GM23248 (cell line): ENCODE data around the gene CLTRN. TPM values are rescaled to one million over a fixed set of nuclear protein-coding genes. Genes with fewer than 3 reads are reported as not detected.

Experiments
- DNase-seq: peaks from one replicate; pipeline ENCODE4 v3.0.0-alpha.2; 2015
- H2AFZ ChIP-seq: fragments of 200-600 bp; sonication (generic); 2 replicates; pipeline ENCODE4 v1.6.1; 2016; ENCODE audit warnings: antibody characterized with exemption
- H3F3A ChIP-seq: fragments of 200-600 bp; sonication (generic); 2 replicates; pipeline ENCODE4 v1.6.1; 2016; ENCODE audit warnings: mild to moderate bottlenecking, antibody characterized with exemption, mixed run types; ENCODE audit not compliant: insufficient read depth
- H3K27ac ChIP-seq: fragments of 200-600 bp; sonication (generic); 2 replicates; pipeline ENCODE4 v1.5.1; 2016; ENCODE audit warnings: mild to moderate bottlenecking
- H3K27me3 ChIP-seq: fragments of 200-600 bp; sonication (generic); replicated peaks from 2 replicates; pipeline ENCODE4 v1.6.1; 2016; ENCODE audit warnings: mild to moderate bottlenecking; ENCODE audit not compliant: insufficient read depth
- H3K36me3 ChIP-seq: fragments of 200-600 bp; sonication (generic); 2 replicates; pipeline ENCODE4 v1.6.1; 2016; ENCODE audit warnings: low read depth, mild to moderate bottlenecking
- H3K4me1 ChIP-seq: fragments of 200-600 bp; sonication (generic); 2 replicates; pipeline ENCODE4 v1.6.1; 2016; ENCODE audit warnings: mild to moderate bottlenecking; ENCODE audit not compliant: insufficient read depth
- H3K4me2 ChIP-seq: fragments of 200-600 bp; sonication (generic); one replicate; pipeline ENCODE4 v1.6.1; 2016; ENCODE audit warnings: mild to moderate bottlenecking; ENCODE audit not compliant: unreplicated experiment
- H3K4me3 ChIP-seq: fragments of 200-600 bp; sonication (generic); 2 replicates; pipeline ENCODE4 v1.5.1; 2016; ENCODE audit warnings: mild to moderate bottlenecking
- H3K79me2 ChIP-seq: fragments of 200-600 bp; sonication (generic); 2 replicates; pipeline ENCODE4 v1.6.1; 2016; ENCODE audit warnings: mild to moderate bottlenecking; ENCODE audit not compliant: insufficient read depth
- H3K9ac ChIP-seq: fragments of 200-600 bp; sonication (generic); 2 replicates; pipeline ENCODE4 v1.6.1; 2016; ENCODE audit warnings: mild to moderate bottlenecking
- H3K9me2 ChIP-seq: fragments of 200-600 bp; sonication (generic); 2 replicates; pipeline ENCODE4 v1.6.1; 2016; ENCODE audit warnings: mixed run types, mild to moderate bottlenecking, moderate library complexity; ENCODE audit not compliant: insufficient read depth
- H3K9me3 ChIP-seq: fragments of 200-600 bp; sonication (generic); one replicate; pipeline ENCODE4 v1.6.1; 2017; ENCODE audit warnings: low read depth
- H4K20me1 ChIP-seq: fragments of 200-600 bp; sonication (generic); 2 replicates; pipeline ENCODE4 v1.6.0; 2016; ENCODE audit not compliant: insufficient read depth
- EZH2 ChIP-seq: fragments of 200-600 bp; sonication (generic); IDR thresholded peaks from 2 replicates; pipeline ENCODE4 v1.6.1; 2018; ENCODE audit warnings: antibody characterized with exemption, mild to moderate bottlenecking; ENCODE audit not compliant: insufficient read depth, poor library complexity, severe bottlenecking
- EZH2phosphoT487 ChIP-seq: fragments of 200-600 bp; sonication (generic); IDR thresholded peaks from 2 replicates; pipeline ENCODE4 v1.6.1; 2018; ENCODE audit warnings: antibody characterized with exemption, moderate library complexity, mild to moderate bottlenecking, low read depth; ENCODE audit not compliant: insufficient read depth
- WGBS, 2 experiments: methylation state at CpG; one replicate each; pipeline ENCODE4 v1.1.6; 2015 to 2017; ENCODE audit warnings: low lambda C conversion rate in 2 of 2, low coverage in 1 of 2; ENCODE audit errors: missing lambda C conversion rate in 2 of 2; 5-methylcytosine and 5-hydroxymethylcytosine counted together
- in situ Hi-C: fragments of 300-500 bp; cut with MboI; formaldehyde crosslinking; loops from 2 replicates; pipeline ENCODE4 v1.15.0; 2020
- polyA plus RNA-seq: library from polyadenylated mRNA; unstranded; fragments of >200 nt; fragmentation: Nextera tagmentation; extraction: Ambion mirVana; gene quantifications from 2 replicates; pipeline ENCODE4 v1.2.1, GENCODE V29; 2016
- total RNA-seq: library from RNA; depleted of rRNA; stranded (reverse); fragments of >200 nt; shearing (Covaris generic); gene quantifications from 2 replicates; pipeline ENCODE4 v1.2.3, GENCODE V29; 2014

Gene CLTRN
- total and polyA plus RNA-seq, 2 experiments from 2014 or later = 0.23 to 0.43 TPM

GRCh38 chrX:15676886-15677285 lies 12.3 kb upstream of the CLTRN start:
- H3K27ac ChIP-seq = no peak overlapping the region
- H3K4me1 ChIP-seq = 0 out of 2 replicates have a peak, but pooled peaks cover 3% of the 10 kb centered on the region
- WGBS, 2 experiments = 50 to 52% methylated on average over 2 of the region's 2 CpGs
- TF ChIP-seq EZH2 (no peak), EZH2phosphoT487 (no peak)
- no peaks in the 10 kb centered on the region for H3F3A ChIP-seq
- no peaks in the 10 kb centered on the region for H3K36me3 ChIP-seq
- peak overlapping the region; percentile 87 for H3K4me3 ChIP-seq
- no peaks in the 10 kb centered on the region for H3K9me2 ChIP-seq
- H3K4me2 ChIP-seq = peak overlapping the region; percentile 86
- no peaks in the 10 kb centered on the region for H4K20me1 ChIP-seq
- in situ Hi-C loops = loop anchor here (10.0 kb wide), 1 partner anchor 332 kb away; no protein-coding TSS in a partner anchor
- H2AFZ ChIP-seq = no peak overlapping the region
- DNase-seq = no peak
- no peaks in the 10 kb centered on the region for H3K9me3 ChIP-seq
- no peaks in the 10 kb centered on the region for H3K27me3 ChIP-seq
- H3K9ac ChIP-seq = peak overlapping the region; percentile 93
- H3K79me2 ChIP-seq = peaks cover 47% of the 10 kb centered on the region

GRCh38 chrX:15675490-15675921 lies 10.9 kb upstream of the CLTRN start:
- no peaks in the 10 kb centered on the region for H4K20me1 ChIP-seq
- H3K4me1 ChIP-seq = 0 out of 2 replicates have a peak, but pooled peaks cover 3% of the 10 kb centered on the region
- WGBS, 2 experiments = 0% methylated on average over 14 to 21 of the region's 38 CpGs
- no peaks in the 10 kb centered on the region for H3F3A ChIP-seq
- no peaks in the 10 kb centered on the region for H3K9me2 ChIP-seq
- in situ Hi-C loops = loop anchor here (10.0 kb wide), 1 partner anchor 331 kb away; no protein-coding TSS in a partner anchor
- peak overlapping the region; percentile 99 for H2AFZ ChIP-seq
- peak overlapping the region; percentile 93 for H3K9ac ChIP-seq
- TF ChIP-seq EZH2 = no peak
- no peak for TF ChIP-seq EZH2phosphoT487
- DNase-seq = peak; percentile 83
- H3K36me3 ChIP-seq = no peaks in the 10 kb centered on the region
- peak overlapping the region; percentile 97 for H3K27ac ChIP-seq
- H3K4me3 ChIP-seq = peak overlapping the region; percentile 87
- no peaks in the 10 kb centered on the region for H3K9me3 ChIP-seq
- H3K27me3 ChIP-seq = no peaks in the 10 kb centered on the region
- H3K4me2 ChIP-seq = peak overlapping the region; percentile 86
- peaks cover 40% of the 10 kb centered on the region for H3K79me2 ChIP-seq

- H3K27me3 ChIP-seq = no peaks in the 10 kb centered on the region
- no peaks in the 10 kb centered on the region for H3K36me3 ChIP-seq
- peak overlapping the region; percentile 99 for H2AFZ ChIP-seq
- peak overlapping the region; percentile 97 for H3K27ac ChIP-seq
- no peak for TF ChIP-seq EZH2phosphoT487
- no peak for TF ChIP-seq EZH2
- WGBS, 2 experiments = 0 to 1% methylated on average over 22 to 34 of the region's 49 CpGs
- H4K20me1 ChIP-seq = no peaks in the 10 kb centered on the region
- peak overlapping the region; percentile 86 for H3K4me2 ChIP-seq
- no peaks in the 10 kb centered on the region for H3K9me2 ChIP-seq
- H3F3A ChIP-seq = no peaks in the 10 kb centered on the region
- peak overlapping the region; percentile 93 for H3K9ac ChIP-seq
- peak; percentile 94 for DNase-seq
- H3K4me1 ChIP-seq = 0 out of 2 replicates have a peak, but pooled peaks cover 3% of the 10 kb centered on the region
- H3K4me3 ChIP-seq = peak overlapping the region; percentile 87
- peaks cover 40% of the 10 kb centered on the region for H3K79me2 ChIP-seq
- in situ Hi-C loops = loop anchor here (10.0 kb wide), 1 partner anchor 330 kb away; no protein-coding TSS in a partner anchor
- H3K9me3 ChIP-seq = no peaks in the 10 kb centered on the region
Observed at GRCh38 chrX:15674841-15675489, 10.4 kb upstream of the CLTRN start.

GRCh38 chrX:15674514-15674840 lies 9.9 kb upstream of the CLTRN start:
- no peak for DNase-seq
- Histone ChIP-seq H3K9me2 (no peaks in the 10 kb centered on the region), H4K20me1 (no peaks in the 10 kb centered on the region), H3K36me3 (no peaks in the 10 kb centered on the region), H3K4me2 (peak overlapping the region; percentile 89), H3K4me1 (0 out of 2 replicates have a peak, but pooled peaks cover 3% of the 10 kb centered on the region), H3K27me3 (no peaks in the 10 kb centered on the region), H3K27ac (peak overlapping the region; percentile 97), H3F3A (no peaks in the 10 kb centered on the region), H3K9ac (peak overlapping the region; percentile 93), H3K79me2 (peaks cover 38% of the 10 kb centered on the region), H3K9me3 (no peaks in the 10 kb centered on the region), H3K4me3 (peak overlapping the region; percentile 87), H2AFZ (peak overlapping the region; percentile 99)
- in situ Hi-C loops = loop anchor here (10.0 kb wide), 1 partner anchor 330 kb away; no protein-coding TSS in a partner anchor
- no peak for TF ChIP-seq EZH2phosphoT487
- no peak for TF ChIP-seq EZH2
- WGBS, 2 experiments = 0% methylated on average over 3 to 13 of the region's 13 CpGs
